ENCODE measurements around the gene C15orf62. TPM values are rescaled to one million over a fixed set of nuclear protein-coding genes. Genes with fewer than 3 reads are reported as not detected.

C15orf62 gene
- polyA plus RNA-seq, 1 donor: 5.4 TPM

DNA sequence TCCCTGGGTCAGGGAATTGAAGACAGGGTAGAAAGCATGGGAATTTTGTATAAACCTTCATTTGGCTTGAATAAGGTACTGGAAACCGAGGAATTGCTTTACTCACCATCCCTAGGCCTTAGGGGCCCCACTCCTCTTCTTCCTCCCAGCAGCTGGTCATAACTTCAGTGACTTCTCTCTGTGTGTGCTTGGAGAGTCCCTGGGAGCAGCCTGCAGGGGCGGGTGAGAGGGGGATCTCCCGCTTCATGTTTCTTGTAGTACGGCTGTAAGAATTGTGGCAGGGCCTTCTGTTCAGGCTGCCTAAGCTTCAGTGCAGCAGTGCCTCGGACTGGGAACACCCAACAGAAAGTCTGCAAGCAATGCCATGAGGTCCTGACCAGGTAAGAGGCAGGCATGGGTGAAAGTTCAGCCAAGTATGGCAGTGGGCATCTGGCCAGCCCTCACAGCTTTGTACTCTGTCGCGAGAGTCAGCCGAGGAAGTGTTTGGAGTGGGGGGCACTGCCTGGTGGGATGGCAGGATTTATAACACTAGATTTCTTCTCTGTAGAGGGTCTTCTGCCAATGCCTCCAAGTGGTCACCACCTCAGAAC lies 39.2 kb downstream of the C15orf62 start:
- Histone ChIP-seq H3K27ac (ENCODE audit: low read length) (no peak overlapping the region), H3K4me1 (ENCODE audit: control insufficient read depth, insufficient read depth, low read length) (peaks cover 10% of the 10 kb centered on the region), H3K9me3 (ENCODE audit: control insufficient read depth, low read depth, low read length) (no peaks in the 10 kb centered on the region), H3K27me3 (ENCODE audit: control insufficient read depth, insufficient read depth, low read length) (no peaks in the 10 kb centered on the region), H3K36me3 (ENCODE audit: control insufficient read depth, insufficient read depth, low read length) (peaks cover 36% of the 10 kb centered on the region), H3K4me3 (ENCODE audit: low read length) (no peak overlapping the region)
- no peak for DNase-seq
- WGBS (ENCODE audit: insufficient coverage, low lambda C conversion rate): no CpG with 5 or more reads among the region's 8 CpGs

DNA sequence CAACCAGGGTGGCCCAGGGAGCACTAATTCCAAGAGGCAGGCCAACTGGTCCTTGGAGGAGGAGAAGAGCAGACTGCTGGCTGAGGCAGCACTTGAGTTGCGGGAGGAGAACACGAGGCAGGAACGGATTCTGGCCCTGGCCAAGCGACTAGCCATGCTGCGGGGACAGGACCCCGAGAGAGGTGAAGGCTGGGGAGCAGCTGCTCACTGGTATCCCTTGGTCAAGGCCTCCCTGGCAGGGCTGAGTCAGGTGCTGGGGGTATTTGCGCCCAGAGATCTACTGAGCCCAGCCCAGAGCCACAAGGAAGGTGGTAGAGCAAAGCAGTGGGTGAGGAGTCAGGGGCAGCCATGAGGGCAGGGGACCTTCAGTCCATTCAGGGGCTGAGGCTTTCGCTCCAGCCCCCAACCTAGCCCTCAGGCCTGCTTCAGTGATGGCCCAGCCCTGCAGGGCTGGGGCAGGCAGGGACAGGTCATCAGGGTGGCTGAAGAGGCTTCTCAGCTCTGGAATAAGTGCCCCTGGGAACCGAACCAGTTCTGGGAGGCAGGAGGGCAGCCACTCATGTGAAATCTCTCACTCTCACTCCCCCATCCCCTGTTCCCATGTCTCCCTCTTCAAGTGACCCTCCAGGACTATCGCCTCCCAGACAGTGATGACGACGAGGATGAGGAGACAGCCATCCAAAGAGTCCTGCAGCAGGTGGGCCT lies 43.1 kb downstream of the C15orf62 start:
- H3K9me3 ChIP-seq (ENCODE audit: control insufficient read depth, low read depth, low read length): no peaks in the 10 kb centered on the region
- no peak overlapping the region for H3K27ac ChIP-seq (ENCODE audit: low read length)
- no peak for DNase-seq
- peaks cover 51% of the 10 kb centered on the region for H3K36me3 ChIP-seq (ENCODE audit: control insufficient read depth, insufficient read depth, low read length)
- peaks cover 4% of the 10 kb centered on the region for H3K4me1 ChIP-seq (ENCODE audit: control insufficient read depth, insufficient read depth, low read length)
- H3K27me3 ChIP-seq (ENCODE audit: control insufficient read depth, insufficient read depth, low read length): no peaks in the 10 kb centered on the region
- no CpG with 5 or more reads among the region's 12 CpGs for WGBS (ENCODE audit: insufficient coverage, low lambda C conversion rate)
- H3K4me3 ChIP-seq (ENCODE audit: low read length): no peak overlapping the region

- DNase-seq: no peak
- no peaks in the 10 kb centered on the region for H3K4me1 ChIP-seq (ENCODE audit: control insufficient read depth, insufficient read depth, low read length)
- no peak overlapping the region for H3K27ac ChIP-seq (ENCODE audit: low read length)
- no peaks in the 10 kb centered on the region for H3K9me3 ChIP-seq (ENCODE audit: control insufficient read depth, low read depth, low read length)
- WGBS (ENCODE audit: insufficient coverage, low lambda C conversion rate): no CpG with 5 or more reads among the region's 4 CpGs
- no peaks in the 10 kb centered on the region for H3K27me3 ChIP-seq (ENCODE audit: control insufficient read depth, insufficient read depth, low read length)
- no peak overlapping the region for H3K4me3 ChIP-seq (ENCODE audit: low read length)
- H3K36me3 ChIP-seq (ENCODE audit: control insufficient read depth, insufficient read depth, low read length): peaks cover 45% of the 10 kb centered on the region
Measured at GRCh38 chr15:40815042-40815698, 45.4 kb downstream of the C15orf62 start.

DNA sequence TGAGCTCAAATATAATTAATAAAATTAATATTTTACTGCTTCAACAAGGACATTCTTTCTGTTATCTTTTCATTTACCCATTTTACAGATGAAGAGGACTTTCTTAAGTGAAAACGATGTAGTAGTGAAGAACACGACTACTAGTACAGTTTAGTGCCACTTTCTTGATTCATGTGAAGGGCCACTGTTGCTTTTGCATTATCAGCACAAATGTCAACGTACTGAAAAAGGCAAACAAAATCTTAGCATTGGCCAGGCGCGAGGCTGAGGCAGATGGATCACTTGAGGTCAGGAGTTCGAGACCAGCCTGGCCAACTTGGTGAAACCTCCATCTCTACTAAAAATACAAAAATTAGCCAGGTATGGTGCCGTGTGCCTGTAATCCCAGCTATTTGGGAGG lies 49.3 kb downstream of the C15orf62 start:
- no CpG with 5 or more reads among the region's 7 CpGs for WGBS (ENCODE audit: insufficient coverage, low lambda C conversion rate)
- Histone ChIP-seq H3K9me3 (ENCODE audit: control insufficient read depth, low read depth, low read length) (no peaks in the 10 kb centered on the region), H3K4me1 (ENCODE audit: control insufficient read depth, insufficient read depth, low read length) (no peaks in the 10 kb centered on the region), H3K27ac (ENCODE audit: low read length) (no peak overlapping the region), H3K4me3 (ENCODE audit: low read length) (no peak overlapping the region), H3K27me3 (ENCODE audit: control insufficient read depth, insufficient read depth, low read length) (no peaks in the 10 kb centered on the region), H3K36me3 (ENCODE audit: control insufficient read depth, insufficient read depth, low read length) (peaks cover 14% of the 10 kb centered on the region)
- DNase-seq: no peak

GRCh38 chr15:40821195-40821594 lies 51.4 kb downstream of the C15orf62 start:
- Histone ChIP-seq H3K9me3 (ENCODE audit: control insufficient read depth, low read depth, low read length) (no peaks in the 10 kb centered on the region), H3K36me3 (ENCODE audit: control insufficient read depth, insufficient read depth, low read length) (no peaks in the 10 kb centered on the region), H3K27me3 (ENCODE audit: control insufficient read depth, insufficient read depth, low read length) (no peaks in the 10 kb centered on the region), H3K27ac (ENCODE audit: low read length) (no peak overlapping the region), H3K4me1 (ENCODE audit: control insufficient read depth, insufficient read depth, low read length) (peaks cover 10% of the 10 kb centered on the region), H3K4me3 (ENCODE audit: low read length) (no peak overlapping the region)
- DNase-seq: no peak
- WGBS (ENCODE audit: insufficient coverage, low lambda C conversion rate): no CpG with 5 or more reads among the region's 2 CpGs

Other genes starting within 250 kb of the C15orf62 start
- gene CCDC32, start 204.9 kb upstream of the C15orf62 start, polyA plus RNA-seq: 36.0 TPM
- gene RPUSD2, start 200.7 kb upstream of the C15orf62 start, polyA plus RNA-seq: 9.9 TPM
- 9.8 TPM for gene KNL1, start 175.7 kb upstream of the C15orf62 start, polyA plus RNA-seq
- gene RAD51, start 74.8 kb upstream of the C15orf62 start, polyA plus RNA-seq: 8.1 TPM
- 79.8 TPM for gene RMDN3, start 14.7 kb upstream of the C15orf62 start, polyA plus RNA-seq
- gene GCHFR, start 5.9 kb upstream of the C15orf62 start, polyA plus RNA-seq: 182 TPM
- 25.6 TPM for gene ZFYVE19, start 37.1 kb downstream of the C15orf62 start, polyA plus RNA-seq
- gene DNAJC17, start 37.5 kb downstream of the C15orf62 start, polyA plus RNA-seq: 40.9 TPM
- 14.0 TPM for gene PPP1R14D, start 58.7 kb downstream of the C15orf62 start, polyA plus RNA-seq
- gene SPINT1, start 74.1 kb downstream of the C15orf62 start, polyA plus RNA-seq: 166 TPM
- gene RHOV, start 104.3 kb downstream of the C15orf62 start, polyA plus RNA-seq: 0.54 TPM
- 19.5 TPM for gene VPS18, start 124.5 kb downstream of the C15orf62 start, polyA plus RNA-seq
- 12.3 TPM for gene DLL4, start 159.4 kb downstream of the C15orf62 start, polyA plus RNA-seq
- 1.4 TPM for gene CHAC1, start 183.5 kb downstream of the C15orf62 start, polyA plus RNA-seq

All from large intestine (tissue), 3 donors.